IPS-11a (cell line): ENCODE results near the gene DNAJC5.
"Not testable (repeated sequence)": the region's sequence is repeated elsewhere in the genome, so short reads cannot be mapped to it uniquely, and the experiment has no call there.

Experiments used
- H3K4me3 ChIP-seq: one replicate; pipeline ENCODE4 v1.5.1; 2013; ENCODE audit warnings: low read depth, low read length, control low read depth

DNAJC5 gene

GRCh38 chr20:63861365-63861934, 33.5 kb upstream of the DNAJC5 start, which contains the start of gene ABHD16B:
ABHD16B (plus strand) TSS chr20:63861498; CDS start chr20:63861541, 43 bp downstream.
- no peak within 1 kb of the TSS for H3K4me3 ChIP-seq

GRCh38 chr20:63861981-63862901, 32.7 kb upstream of the DNAJC5 start:
- H3K4me3 ChIP-seq, result no peak overlapping the region

DNA sequence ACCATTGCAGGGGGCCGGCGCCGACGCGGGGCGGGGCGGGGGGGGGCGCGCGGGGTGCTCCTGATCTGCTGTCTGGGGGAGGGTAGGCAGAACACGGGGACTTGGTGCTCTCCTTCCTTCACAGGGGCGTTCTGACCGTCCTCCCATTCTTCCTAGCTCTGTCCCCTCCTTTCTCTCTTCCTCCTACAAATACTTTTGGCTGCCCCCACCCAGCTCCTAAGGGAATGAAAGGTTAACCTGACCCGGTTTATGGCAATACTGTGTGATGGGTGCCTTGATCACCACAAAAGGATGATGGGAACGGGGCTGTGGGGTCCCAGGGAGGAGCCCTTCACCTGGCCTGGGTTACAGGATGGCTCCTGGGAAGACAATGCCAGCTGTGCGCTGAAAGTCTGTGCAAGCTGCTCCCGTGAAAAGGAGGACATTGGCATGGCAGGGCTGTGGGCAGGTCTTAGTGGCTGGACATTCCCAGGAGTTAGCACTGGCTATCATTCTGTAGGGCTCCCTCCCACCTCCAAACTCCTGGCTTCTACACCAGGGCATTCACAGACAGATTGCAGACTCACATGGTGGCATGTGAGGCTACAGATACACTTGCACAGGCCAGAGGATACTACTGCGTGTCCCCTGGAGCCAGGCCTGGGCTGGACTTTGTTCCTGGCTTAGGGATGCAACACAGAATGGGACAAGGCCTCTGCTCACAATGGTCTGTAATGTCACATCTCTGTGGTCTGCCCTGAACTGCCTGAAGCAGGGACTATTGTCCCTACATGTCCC, 31.7 kb upstream of the DNAJC5 start:
- H3K4me3 ChIP-seq, result no peak overlapping the region

GRCh38 chr20:63863798-63864544, 31.0 kb upstream of the DNAJC5 start:
- H3K4me3 ChIP-seq, result peak overlapping the region; percentile 89

DNA sequence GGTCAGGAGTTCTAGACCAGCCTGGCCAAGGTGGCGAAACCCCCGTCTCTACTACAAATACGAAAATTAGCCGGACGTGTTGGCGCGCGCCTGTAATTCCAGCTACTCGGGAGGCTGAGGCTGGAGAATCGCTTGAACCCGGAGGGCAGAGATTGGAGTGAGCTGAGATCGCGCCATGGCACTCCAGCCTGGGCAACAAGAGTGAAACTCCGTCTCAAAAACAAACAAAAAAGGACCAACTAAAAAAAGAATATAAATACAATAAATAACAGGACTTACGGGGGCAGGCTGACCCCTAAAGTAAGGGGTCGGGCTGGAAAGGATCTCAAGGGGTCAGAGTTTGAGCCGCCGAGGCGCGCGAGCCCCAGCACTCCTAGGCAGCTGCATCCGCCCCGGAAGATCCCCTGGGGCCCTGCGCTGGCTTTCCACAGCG, 30.4 kb upstream of the DNAJC5 start:
- H3K4me3 ChIP-seq, result peak overlapping the region; percentile 89

DNA sequence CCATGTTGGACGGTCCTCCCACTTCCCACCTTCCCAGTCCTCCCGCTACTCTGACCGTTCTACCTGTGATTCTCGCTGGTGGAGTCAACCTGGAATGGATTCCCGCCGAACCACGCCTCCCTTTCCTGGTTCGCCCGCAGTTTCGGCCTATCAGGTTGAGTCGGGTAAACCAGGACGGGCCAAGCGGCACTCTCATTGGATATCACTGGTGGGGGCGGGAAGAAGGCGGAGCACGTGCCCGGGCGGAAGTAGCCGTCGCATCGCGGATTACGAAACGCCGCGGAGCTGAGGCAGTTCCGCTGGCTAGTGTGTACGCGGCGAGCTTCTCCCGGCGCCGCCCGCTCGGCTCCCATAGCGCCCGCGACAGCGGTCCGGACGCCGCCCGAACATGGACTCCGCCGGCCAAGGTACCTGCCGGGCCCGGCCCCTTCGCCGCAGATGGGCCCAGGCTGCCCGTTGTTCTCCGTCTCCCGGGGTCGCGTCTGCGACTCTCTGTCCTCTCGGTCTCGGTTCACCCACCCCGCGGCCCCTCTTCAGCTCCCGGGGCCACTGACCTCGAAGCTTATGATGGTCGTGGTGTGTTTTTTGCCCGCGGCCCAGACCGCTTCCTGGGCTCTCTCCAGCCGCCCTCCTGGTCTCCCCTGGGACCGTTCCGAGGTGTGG, 29.8 kb upstream of the DNAJC5 start, which contains the start of gene TPD52L2:
TPD52L2 (plus strand) TSS at position 293 of the 663 bp plus-strand sequence; CDS start at position 389, 96 bp downstream.
- peak within 1 kb of the TSS; percentile 89 for H3K4me3 ChIP-seq

DNA sequence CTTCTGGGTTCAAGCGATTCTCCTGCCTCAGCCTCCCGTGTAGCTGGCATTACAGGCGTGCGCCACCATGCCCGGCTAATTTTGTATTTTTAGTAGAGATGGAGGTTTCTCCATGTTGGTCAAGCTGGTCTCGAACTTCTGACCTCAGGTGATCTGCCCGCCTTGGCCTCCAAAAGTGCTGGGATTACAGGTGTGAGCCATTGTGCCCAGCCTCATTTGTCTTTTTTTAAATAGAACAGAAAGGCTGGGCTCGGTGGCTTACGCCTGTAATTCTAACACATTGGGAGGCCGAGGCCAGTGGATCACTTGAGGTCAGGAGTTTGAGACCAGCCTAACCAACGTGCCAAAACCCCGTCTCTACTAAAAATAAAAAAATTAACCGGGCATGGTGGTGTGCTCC, 27.9 kb upstream of the DNAJC5 start:
- not testable (repeated sequence) for H3K4me3 ChIP-seq

GRCh38 chr20:63868264-63868663, 26.7 kb upstream of the DNAJC5 start:
- no peak overlapping the region for H3K4me3 ChIP-seq

- H3K4me3 ChIP-seq, result no peak overlapping the region
Measured at GRCh38 chr20:63873477-63873971, 21.4 kb upstream of the DNAJC5 start.

- H3K4me3 ChIP-seq, result not testable (repeated sequence)
Measured at GRCh38 chr20:63874241-63874640, 20.7 kb upstream of the DNAJC5 start.

DNA sequence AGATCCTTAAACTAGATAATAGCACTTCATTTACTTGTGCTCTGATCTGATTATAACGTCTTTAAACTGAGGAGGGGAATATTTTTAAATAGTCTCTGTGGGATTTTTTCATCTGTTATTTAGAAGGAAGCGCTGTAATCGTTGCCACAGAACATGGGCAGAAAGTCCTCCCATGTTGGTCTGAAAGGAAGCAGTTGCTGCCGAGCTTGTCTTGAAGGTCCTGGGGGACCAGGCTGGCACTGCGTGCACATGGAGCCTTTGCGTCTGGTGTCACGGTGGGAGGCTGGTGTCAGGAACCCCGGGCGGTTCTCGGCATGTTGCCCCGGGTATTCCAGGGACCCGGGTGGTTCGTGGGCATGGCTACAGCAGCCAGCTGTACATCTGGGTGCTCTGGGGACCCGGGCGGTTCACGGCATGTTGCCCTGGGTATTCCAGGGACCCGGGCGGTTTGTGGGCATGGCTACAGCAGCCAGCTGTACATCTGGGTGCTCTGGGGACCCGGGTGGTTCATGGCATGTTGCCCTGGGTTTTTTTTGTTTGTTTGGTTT, 18.4 kb upstream of the DNAJC5 start:
- H3K4me3 ChIP-seq, result no peak overlapping the region

DNA sequence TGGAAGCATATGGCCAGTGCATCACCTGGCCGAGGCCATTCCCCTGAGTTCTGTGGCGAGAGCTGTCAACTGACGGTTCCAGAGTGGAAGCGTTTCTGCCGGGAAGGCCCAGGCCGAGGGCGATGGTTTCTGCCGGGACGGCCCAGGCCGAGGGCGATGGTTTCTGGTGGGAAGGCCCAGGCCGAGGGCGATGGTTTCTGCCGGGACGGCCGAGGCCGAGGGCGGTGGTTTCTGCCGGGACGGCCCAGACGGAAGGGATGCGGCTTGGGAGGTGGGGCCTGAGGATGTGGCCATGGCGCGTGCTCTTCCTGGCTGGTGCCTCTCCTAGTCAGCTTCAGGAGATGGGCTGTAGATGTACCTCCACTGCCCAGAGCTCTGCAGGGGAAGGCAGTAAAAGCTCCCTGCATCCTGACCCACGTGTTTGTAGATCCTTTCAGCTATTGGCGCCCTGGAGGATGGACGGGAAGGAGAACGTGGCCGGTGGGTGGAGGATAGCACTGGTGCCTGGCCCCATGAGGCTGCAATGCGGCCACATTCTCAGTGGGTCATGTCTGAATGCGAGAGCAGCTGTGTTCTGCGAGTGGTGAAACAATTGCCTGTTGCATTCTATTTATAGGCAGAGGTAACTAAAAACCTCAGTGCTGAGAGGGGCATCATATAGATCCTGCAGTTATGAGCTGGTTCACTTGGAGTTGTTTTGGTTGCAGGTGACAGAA, 17.0 kb upstream of the DNAJC5 start:
- H3K4me3 ChIP-seq, result no peak overlapping the region

DNA sequence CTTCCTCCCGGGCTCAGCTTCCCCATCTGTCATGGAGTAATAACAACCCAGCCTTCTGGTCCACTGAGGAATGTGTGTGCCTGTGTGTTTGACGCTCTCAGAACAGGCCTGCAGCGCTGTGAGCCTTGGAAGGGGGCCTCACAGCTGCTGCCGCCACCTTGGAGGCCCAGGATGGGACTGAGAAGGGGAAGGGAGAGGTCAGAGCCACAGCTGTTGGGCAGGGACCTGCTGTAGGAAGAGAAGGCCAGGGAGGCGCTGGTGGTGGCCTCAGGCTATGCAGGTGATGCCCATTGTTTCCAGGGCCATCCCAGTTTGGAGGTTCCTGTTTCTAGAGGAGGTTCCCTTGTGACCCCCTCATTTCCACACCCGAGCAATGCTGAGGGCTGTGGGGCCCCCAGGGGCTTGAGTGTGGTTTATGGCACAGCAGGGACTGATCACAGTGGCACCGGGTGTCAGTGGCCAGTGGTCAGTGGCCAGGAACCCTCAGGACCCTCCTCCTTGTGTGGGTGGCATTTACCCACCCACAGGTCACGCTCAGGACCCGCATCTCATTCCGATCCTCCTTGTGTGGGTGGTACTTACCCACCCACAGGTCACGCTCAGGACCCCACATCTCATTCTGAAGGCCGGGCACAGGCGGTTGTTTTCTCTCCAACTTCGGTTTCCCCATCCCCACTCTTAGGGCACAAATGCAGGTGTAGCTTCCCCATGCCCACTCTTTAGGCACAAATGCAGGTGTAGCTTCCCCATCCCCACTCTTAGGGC, 15.8 kb upstream of the DNAJC5 start:
- H3K4me3 ChIP-seq, result no peak overlapping the region

GRCh38 chr20:63880901-63881300, 14.0 kb upstream of the DNAJC5 start:
- not testable (repeated sequence) for H3K4me3 ChIP-seq

GRCh38 chr20:63881451-63882226, 13.3 kb upstream of the DNAJC5 start:
- H3K4me3 ChIP-seq, result no peak overlapping the region

DNA sequence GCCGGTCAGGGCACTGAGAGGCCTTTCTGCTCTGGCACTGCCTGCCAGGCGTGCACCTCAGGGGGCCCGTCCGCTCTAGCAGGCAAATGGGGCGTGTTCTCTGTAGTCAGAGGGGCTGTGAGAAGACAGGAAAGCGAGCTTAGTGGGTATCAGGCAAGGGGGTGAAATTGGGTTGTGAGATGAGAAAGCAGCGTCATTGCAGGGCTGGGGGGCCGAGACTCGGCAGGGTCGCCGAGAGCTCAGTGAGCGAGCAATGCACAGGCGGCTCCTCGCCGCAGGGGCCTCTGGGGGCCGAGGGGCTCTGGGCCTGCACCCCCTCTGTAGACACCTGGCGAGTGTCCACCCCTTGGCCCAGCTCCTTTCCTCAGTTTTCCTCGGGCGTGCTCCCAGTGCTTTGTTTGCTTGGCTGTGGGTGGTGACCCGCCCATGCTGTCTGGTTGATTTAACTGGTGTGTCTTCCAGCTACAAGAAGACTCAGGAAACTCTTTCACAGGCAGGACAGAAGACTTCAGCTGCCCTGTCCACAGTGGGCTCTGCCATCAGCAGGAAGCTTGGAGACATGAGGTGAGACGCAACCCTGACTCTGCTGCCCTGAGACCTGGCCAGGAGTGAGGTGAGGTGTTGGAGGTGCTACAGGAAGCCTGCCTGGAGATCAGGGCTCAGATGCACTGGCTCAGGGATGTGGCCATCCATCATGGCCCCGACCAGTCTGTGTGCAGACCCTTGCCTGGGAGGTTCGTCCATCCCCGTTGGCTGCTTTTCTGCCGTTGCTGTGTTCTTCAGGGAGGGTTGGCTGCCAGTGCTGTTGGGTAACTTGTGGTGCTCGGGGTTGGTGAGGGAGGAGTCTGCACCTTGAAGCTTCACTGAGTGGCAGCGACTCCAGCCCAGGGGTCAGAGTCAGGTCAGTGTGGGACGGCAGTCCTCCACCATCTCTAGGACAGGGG, 12.4 kb upstream of the DNAJC5 start:
- no peak overlapping the region for H3K4me3 ChIP-seq
